ENCODE data around the gene DCP2.

DCP2 gene

GRCh38 chr5:113068559-113068958 is 92.0 kb downstream of the DCP2 start:
- no peaks in the 10 kb centered on the region for H3K27me3 ChIP-seq (ENCODE audit: control insufficient read depth, low read length)
- no peaks in the 10 kb centered on the region for H3K79me2 ChIP-seq (ENCODE audit: control insufficient read depth, low read length)
- no peak overlapping the region for H3K4me3 ChIP-seq (ENCODE audit: low read length)
- no peaks in the 10 kb centered on the region for H3F3A ChIP-seq (ENCODE audit: control insufficient read depth, insufficient read depth)
- no peaks in the 10 kb centered on the region for H3K9me3 ChIP-seq (ENCODE audit: control insufficient read depth, insufficient read depth, low read length)
- H3K27ac ChIP-seq (ENCODE audit: low read depth, low read length) = no peak overlapping the region
- no peak overlapping the region for H3K4me2 ChIP-seq (ENCODE audit: low read length)
- TF ChIP-seq EZH2phosphoT487 (IDR thresholded peaks at IDR 0.05; ENCODE audit: borderline replicate concordance, low read length) (no peak), CTCF (IDR thresholded peaks at IDR 0.05; ENCODE audit: low read depth, low read length, poor library complexity, severe bottlenecking) (no peak)
- no peaks in the 10 kb centered on the region for H3K9me2 ChIP-seq (replicated peaks; ENCODE audit: control insufficient read depth, low read length)
- H3K4me1 ChIP-seq (ENCODE audit: control insufficient read depth, low read length) = no peaks in the 10 kb centered on the region
- H3K36me3 ChIP-seq (ENCODE audit: control insufficient read depth, low read length) = no peaks in the 10 kb centered on the region
- H4K20me1 ChIP-seq (ENCODE audit: control insufficient read depth, insufficient read depth, low read depth, low read length) = no peaks in the 10 kb centered on the region
